ENCODE results near the gene HLCS. TPM values are rescaled to one million over a fixed set of nuclear protein-coding genes. Genes with fewer than 3 reads are reported as not detected.
A peak's percentile ranks its signal among the peaks of the same experiment; 100 is the strongest.

The HLCS gene
- polyA plus RNA-seq: 9.2 to 12.9 TPM (median 11.5 TPM) in 3 replicates
- 4.3 TPM for polyA plus RNA-seq (2011; ENCODE audit: low read depth)
- polyA plus RNA-seq (2011; cell fraction: cytosol; rRNA removed): 7.7 and 10.9 TPM in 2 replicates
- polyA plus RNA-seq (2011; cell fraction: nucleus; rRNA removed): 16.3 and 19.4 TPM in 2 replicates
- polyA plus RNA-seq (2012; ENCODE audit: low replicate concordance): 2.6 and 10.9 TPM in 2 replicates
- 8.9 to 30.1 TPM (median 18.7 TPM) in 3 replicates for polyA minus RNA-seq
- polyA minus RNA-seq (2011; cell fraction: cytosol; rRNA and poly(A)+ RNA removed): 6.3 TPM
- polyA minus RNA-seq (2011; cell fraction: nucleus; rRNA and poly(A)+ RNA removed): 20.0 and 32.8 TPM in 2 replicates

GRCh38 chr21:36966066-36966820 lies at the start of gene HLCS:
Gene HLCS (minus strand): TSS chr21:36966669. CDS start chr21:36966638, 31 bp downstream.
- H3K79me2 ChIP-seq (ENCODE audit: control insufficient read depth, insufficient read depth, low read length): no peaks in the 10 kb centered on the region
- peak within 1 kb of the TSS; percentile 44 for H3K27ac ChIP-seq (ENCODE audit: control insufficient read depth, insufficient read depth, low read length)
- no peaks in the 10 kb centered on the region for H4K20me1 ChIP-seq (ENCODE audit: control insufficient read depth, extremely low read depth, insufficient read depth, low read length)
- H3K4me3 ChIP-seq (ENCODE audit: control insufficient read depth in 2 of 3, extremely low read depth in 1 of 3, insufficient read depth in 2 of 3, low read depth in 1 of 3, low read length in 3 of 3): peak within 1 kb of the TSS; percentile 56 to 76 (median 66)
- TF ChIP-seq CTCF (optimal IDR thresholded peaks at IDR 0.05 in 1 of 3, IDR thresholded peaks at IDR 0.05 in 1 of 3, conservative IDR thresholded peaks at IDR 0.05 in 1 of 3; ENCODE audit: extremely low read depth in 1 of 3, insufficient read depth in 2 of 3, low read length in 3 of 3): peak in 2 of 3 experiments; percentile 46 to 58
- no peak for TF ChIP-seq EZH2 (IDR thresholded peaks at IDR 0.05; ENCODE audit: low read length)
- H3K9ac ChIP-seq (ENCODE audit: control insufficient read depth, extremely low read depth, insufficient read depth, low read length): peak within 1 kb of the TSS; percentile 78
- H3K4me2 ChIP-seq (ENCODE audit: control insufficient read depth, extremely low read depth, insufficient read depth, low read depth, low read length): peak within 1 kb of the TSS; percentile 86
- dilution Hi-C loops (cut with MboI; ENCODE audit: extremely low pct_ligation_motif_present, low sequenced_read_pairs): no loop called here
- H2AFZ ChIP-seq (ENCODE audit: control insufficient read depth, low read length): peak within 1 kb of the TSS; percentile 65
- no peak for FAIRE-seq
- no peaks in the 10 kb centered on the region for H3K27me3 ChIP-seq (ENCODE audit: control insufficient read depth, extremely low read depth, insufficient read depth, low read length)
- no peaks in the 10 kb centered on the region for H3K9me1 ChIP-seq (ENCODE audit: control insufficient read depth, extremely low read depth, insufficient read depth, low read length)
- no peaks in the 10 kb centered on the region for H3K9me3 ChIP-seq (ENCODE audit: control insufficient read depth, low read depth, low read length)
- DNase-seq (ENCODE audit: low read depth, low spot score): no peak
- H3K36me3 ChIP-seq (ENCODE audit: control insufficient read depth in 2 of 2, extremely low read depth in 1 of 2, insufficient read depth in 2 of 2, low read length in 2 of 2): no peaks in the 10 kb centered on the region
- H3K4me1 ChIP-seq (ENCODE audit: control insufficient read depth, extremely low read depth, insufficient read depth, low read length): peaks cover 9% of the 10 kb centered on the region

GRCh38 chr21:37009740-37010341 lies 43.4 kb upstream of the HLCS start:
- H3K9ac ChIP-seq (ENCODE audit: control insufficient read depth, extremely low read depth, insufficient read depth, low read length): peak overlapping the region; percentile 28
- peak overlapping the region in 2 of 3 experiments; percentile 57 to 60 for H3K4me3 ChIP-seq (ENCODE audit: control insufficient read depth in 2 of 3, extremely low read depth in 1 of 3, insufficient read depth in 2 of 3, low read depth in 1 of 3, low read length in 3 of 3)
- peak overlapping the region; percentile 87 for H2AFZ ChIP-seq (ENCODE audit: control insufficient read depth, low read length)
- peak overlapping the region; percentile 83 for H3K4me2 ChIP-seq (ENCODE audit: control insufficient read depth, extremely low read depth, insufficient read depth, low read depth, low read length)
- no peak for TF ChIP-seq EZH2 (IDR thresholded peaks at IDR 0.05; ENCODE audit: low read length)
- peak; percentile 88 to 94 (median 94) for TF ChIP-seq CTCF (optimal IDR thresholded peaks at IDR 0.05 in 1 of 3, IDR thresholded peaks at IDR 0.05 in 1 of 3, conservative IDR thresholded peaks at IDR 0.05 in 1 of 3; ENCODE audit: extremely low read depth in 1 of 3, insufficient read depth in 2 of 3, low read length in 3 of 3)
- H3K36me3 ChIP-seq (ENCODE audit: control insufficient read depth in 2 of 2, extremely low read depth in 1 of 2, insufficient read depth in 2 of 2, low read length in 2 of 2): no peaks in the 10 kb centered on the region
- no peaks in the 10 kb centered on the region for H3K9me1 ChIP-seq (ENCODE audit: control insufficient read depth, extremely low read depth, insufficient read depth, low read length)
- no peaks in the 10 kb centered on the region for H3K79me2 ChIP-seq (ENCODE audit: control insufficient read depth, insufficient read depth, low read length)
- peaks cover 23% of the 10 kb centered on the region for H3K27me3 ChIP-seq (ENCODE audit: control insufficient read depth, extremely low read depth, insufficient read depth, low read length)
- no peak overlapping the region for H3K27ac ChIP-seq (ENCODE audit: control insufficient read depth, insufficient read depth, low read length)
- FAIRE-seq (peak; percentile 46), DNase-seq (ENCODE audit: low read depth, low spot score) (no peak)
- dilution Hi-C loops (cut with MboI; ENCODE audit: extremely low pct_ligation_motif_present, low sequenced_read_pairs): no loop called here
- H3K9me3 ChIP-seq (ENCODE audit: control insufficient read depth, low read depth, low read length): no peaks in the 10 kb centered on the region
- no peaks in the 10 kb centered on the region for H4K20me1 ChIP-seq (ENCODE audit: control insufficient read depth, extremely low read depth, insufficient read depth, low read length)
- peaks cover 4% of the 10 kb centered on the region for H3K4me1 ChIP-seq (ENCODE audit: control insufficient read depth, extremely low read depth, insufficient read depth, low read length)
